Measurements from ENCODE around the gene ARL3. TPM values are rescaled to one million over a fixed set of nuclear protein-coding genes. Genes with fewer than 3 reads are reported as not detected.

ARL3 gene
- total RNA-seq, 4 donors from 2014 or later = 0.87 to 5.0 (median 2.2) TPM

DNA sequence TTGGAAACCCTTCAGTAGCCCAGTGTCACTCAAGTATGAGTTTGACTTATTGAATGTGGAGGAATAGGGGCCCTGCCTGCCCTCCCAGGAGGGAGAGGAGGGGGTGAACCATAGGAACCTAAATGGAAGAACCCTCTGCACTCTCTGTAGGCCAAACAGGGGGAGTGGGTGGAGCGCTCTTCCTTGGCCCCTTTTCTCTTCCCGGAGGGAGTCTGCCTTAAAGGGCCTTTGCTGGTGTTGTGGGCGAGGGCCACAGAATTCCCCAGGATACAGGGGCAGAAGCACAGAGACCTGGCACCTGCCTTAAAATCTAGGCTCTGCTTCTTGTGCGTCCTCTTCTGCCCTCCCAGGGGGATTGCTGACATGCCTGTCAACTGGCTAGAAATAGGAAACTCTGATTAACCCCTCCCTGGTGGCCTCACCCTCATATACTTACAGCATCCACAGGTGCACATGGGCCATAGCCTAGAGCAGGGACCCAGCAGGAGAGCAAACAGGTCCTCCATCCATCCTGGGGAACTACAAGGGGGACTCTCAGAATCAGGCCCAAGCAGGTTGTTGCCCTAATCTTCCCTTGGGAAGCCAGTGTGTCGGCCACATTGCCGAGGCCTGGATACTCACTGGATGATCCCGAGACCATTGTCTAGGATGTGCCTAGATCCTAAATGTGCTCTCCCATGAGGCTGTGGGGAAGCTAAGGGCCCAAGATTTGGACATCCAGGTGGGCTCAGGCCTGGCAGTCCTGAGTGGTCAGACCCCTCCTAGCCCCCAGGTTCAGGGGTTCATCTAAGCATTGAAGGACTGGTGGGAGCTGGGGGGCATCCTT lies 66.5 kb downstream of the ARL3 start:
- intact Hi-C loops (cut with DNase I) = no loop called here
- Histone ChIP-seq H3K4me3 (peak overlapping the region; percentile 85 to 94 (median 90)), H3K4me1 (peaks cover 57 to 75% (median 62%) of the 10 kb centered on the region in 3 donors), H3K27ac (peak overlapping the region; percentile 97 to 100 (median 99)), H3K9me3 (no peaks in the 10 kb centered on the region), H3K27me3 (no peaks in the 10 kb centered on the region), H3K36me3 (peaks cover 0 to 18% (median 5%) of the 10 kb centered on the region in 3 donors)
- DNase-seq = no peak
- WGBS, 2 donors = 51 to 80% methylated on average over 1 to 5 of the region's 7 CpGs
- TF ChIP-seq, protein P1, sequence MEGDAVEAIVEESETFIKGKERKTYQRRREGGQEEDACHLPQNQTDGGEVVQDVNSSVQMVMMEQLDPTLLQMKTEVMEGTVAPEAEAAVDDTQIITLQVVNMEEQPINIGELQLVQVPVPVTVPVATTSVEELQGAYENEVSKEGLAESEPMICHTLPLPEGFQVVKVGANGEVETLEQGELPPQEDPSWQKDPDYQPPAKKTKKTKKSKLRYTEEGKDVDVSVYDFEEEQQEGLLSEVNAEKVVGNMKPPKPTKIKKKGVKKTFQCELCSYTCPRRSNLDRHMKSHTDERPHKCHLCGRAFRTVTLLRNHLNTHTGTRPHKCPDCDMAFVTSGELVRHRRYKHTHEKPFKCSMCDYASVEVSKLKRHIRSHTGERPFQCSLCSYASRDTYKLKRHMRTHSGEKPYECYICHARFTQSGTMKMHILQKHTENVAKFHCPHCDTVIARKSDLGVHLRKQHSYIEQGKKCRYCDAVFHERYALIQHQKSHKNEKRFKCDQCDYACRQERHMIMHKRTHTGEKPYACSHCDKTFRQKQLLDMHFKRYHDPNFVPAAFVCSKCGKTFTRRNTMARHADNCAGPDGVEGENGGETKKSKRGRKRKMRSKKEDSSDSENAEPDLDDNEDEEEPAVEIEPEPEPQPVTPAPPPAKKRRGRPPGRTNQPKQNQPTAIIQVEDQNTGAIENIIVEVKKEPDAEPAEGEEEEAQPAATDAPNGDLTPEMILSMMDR (IDR thresholded peaks at IDR 0.05) = no peak
- TF ChIP-seq POLR2A (IDR thresholded peaks at IDR 0.05) = no peak

DNA sequence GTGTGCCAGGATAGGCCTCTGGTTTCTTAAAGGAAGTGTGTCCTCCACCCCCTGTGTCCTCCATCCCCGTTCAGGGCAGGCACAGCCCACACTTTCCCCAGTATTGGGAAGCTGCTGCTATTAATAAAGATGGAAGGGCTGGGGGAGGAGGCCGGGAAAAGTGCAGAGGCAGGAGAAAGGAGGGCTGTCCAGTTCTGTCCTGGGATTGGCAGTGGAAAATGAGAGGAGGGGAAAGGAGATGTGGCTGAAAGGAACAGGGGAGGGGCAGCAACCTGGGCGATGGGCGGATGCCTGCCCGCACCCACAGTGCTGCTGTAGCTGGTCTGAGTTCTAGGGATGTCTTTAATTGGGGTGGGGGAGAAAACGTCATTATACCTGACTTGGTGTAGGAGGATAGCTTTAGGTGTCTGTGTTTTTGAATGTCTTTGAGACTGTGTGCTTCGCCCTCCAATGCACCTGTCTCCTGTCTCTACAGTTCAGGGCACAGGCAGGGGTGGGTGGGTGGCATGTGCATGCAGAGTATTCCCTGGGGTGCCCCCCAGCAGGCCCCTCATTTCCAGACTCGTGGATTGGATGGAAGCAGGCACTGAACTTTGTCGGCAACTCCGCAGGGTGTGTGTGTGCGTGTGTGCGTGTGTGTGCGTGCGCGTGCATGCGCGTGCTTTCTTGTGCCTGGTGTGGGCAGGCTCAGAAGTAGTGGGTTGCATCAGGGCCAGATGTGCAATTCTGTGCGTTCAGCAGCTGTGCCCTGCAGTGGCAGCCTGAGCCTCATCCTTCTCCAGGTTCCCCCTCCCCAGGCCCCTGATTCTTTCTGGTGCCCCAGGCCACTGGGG lies 67.4 kb downstream of the ARL3 start:
- no peak for DNase-seq
- Histone ChIP-seq H3K4me1 (peaks cover 54 to 67% (median 56%) of the 10 kb centered on the region in 3 donors), H3K36me3 (peaks cover 0 to 10% (median 5%) of the 10 kb centered on the region in 3 donors), H3K4me3 (peak overlapping the region; percentile 85 to 94 (median 90)), H3K9me3 (no peaks in the 10 kb centered on the region), H3K27ac (peak overlapping the region; percentile 97 to 100 (median 99)), H3K27me3 (no peaks in the 10 kb centered on the region)
- 6 to 16% methylated on average over 8 to 12 of the region's 18 CpGs for WGBS, 2 donors
- no peak for TF ChIP-seq POLR2A (IDR thresholded peaks at IDR 0.05)
- TF ChIP-seq, protein P1 (IDR thresholded peaks at IDR 0.05) = no peak
- intact Hi-C loops (cut with DNase I) = no loop called here

DNA sequence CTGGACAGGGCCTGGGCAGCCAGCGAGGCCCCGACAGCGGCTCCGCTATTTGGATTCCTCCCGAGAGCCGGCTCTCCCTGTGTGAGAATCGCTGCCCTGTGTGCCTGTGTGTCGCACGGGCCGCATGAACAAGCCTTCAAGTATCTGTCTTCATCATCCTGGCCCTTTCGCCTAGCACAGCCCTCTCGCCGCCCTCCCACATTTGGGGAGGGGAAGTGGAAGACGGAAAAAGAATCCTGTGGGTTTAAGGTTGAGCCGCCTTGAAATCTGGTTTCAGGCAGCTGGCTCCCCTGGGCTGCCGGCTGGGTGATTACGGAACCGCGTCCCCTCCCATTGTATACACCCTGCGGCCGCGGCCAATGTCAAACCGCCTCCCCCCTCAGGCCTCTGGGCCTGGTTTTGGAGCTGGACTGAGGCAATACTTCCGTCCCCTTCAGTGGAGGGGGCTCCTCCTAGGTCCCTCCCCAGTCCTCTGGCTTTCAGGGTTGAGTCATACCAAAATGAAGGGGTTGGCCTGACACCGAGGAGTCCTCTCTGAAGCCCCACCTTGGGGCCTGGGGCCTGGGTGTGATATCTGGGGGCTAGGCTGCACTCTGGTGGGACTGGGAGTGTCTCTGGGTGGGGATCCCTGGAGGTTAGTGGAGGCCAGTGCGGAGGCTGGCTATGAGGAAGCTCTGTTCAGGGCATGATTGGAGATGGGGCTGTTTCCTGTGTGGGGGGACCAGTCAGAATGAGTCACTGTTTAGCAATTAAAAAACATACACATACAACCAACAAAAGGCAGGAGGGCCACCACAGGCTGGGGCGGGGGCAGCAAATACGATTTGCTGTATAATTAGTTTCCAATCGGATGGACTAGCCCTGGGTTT lies 68.2 kb downstream of the ARL3 start:
- Histone ChIP-seq H3K4me1 (peaks cover 48 to 65% (median 49%) of the 10 kb centered on the region in 3 donors), H3K27me3 (no peaks in the 10 kb centered on the region), H3K36me3 (peaks cover 0 to 1% (median 0%) of the 10 kb centered on the region in 3 donors), H3K27ac (peak overlapping the region; percentile 97 to 100 (median 99)), H3K4me3 (peak overlapping the region; percentile 85 to 94 (median 90)), H3K9me3 (no peaks in the 10 kb centered on the region)
- DNase-seq = peak; percentile 76
- peak in 2 of 4 donors; percentile 59 to 72 for TF ChIP-seq POLR2A (IDR thresholded peaks at IDR 0.05)
- TF ChIP-seq, protein P1 (IDR thresholded peaks at IDR 0.05) = peak in 1 of 6 experiments; percentile 7
- intact Hi-C loops (cut with DNase I) = no loop called here
- 0% methylated on average over 14 to 15 of the region's 29 CpGs for WGBS, 2 donors

DNA sequence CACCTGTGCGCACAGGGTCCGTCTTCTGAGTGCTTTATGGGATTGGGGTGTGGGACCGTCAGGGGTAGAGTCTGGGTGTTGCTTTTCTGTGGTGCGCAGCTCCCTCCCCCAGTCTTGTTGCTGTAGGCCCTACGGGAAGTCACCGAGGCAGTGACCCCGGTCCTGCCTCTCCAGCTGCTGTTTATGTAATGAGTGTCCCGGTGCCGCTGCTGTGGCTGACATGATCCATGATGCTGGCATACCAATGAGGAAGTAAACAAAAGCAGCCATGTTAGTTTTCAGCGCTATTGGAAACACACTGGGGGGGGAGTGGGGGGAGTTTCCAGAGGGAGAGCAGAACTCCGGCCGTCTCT lies 68.8 kb downstream of the ARL3 start:
- peak overlapping the region; percentile 85 to 94 (median 90) for H3K4me3 ChIP-seq
- WGBS, 2 donors = 0% methylated on average over 4 of the region's 12 CpGs; no CpG with 5 or more reads in 1 of the 2 donors
- H3K4me1 ChIP-seq = peaks cover 41 to 58% (median 43%) of the 10 kb centered on the region in 3 donors
- H3K36me3 ChIP-seq = no peaks in the 10 kb centered on the region
- H3K9me3 ChIP-seq = no peaks in the 10 kb centered on the region
- peak in 1 of 4 donors; percentile 20 for TF ChIP-seq POLR2A (IDR thresholded peaks at IDR 0.05)
- TF ChIP-seq, protein P1 (IDR thresholded peaks at IDR 0.05) = no peak
- H3K27me3 ChIP-seq = no peaks in the 10 kb centered on the region
- intact Hi-C loops (cut with DNase I) = no loop called here
- H3K27ac ChIP-seq = peak overlapping the region; percentile 97 to 100 (median 99)
- no peak for DNase-seq

Data from esophagus squamous epithelium (tissue), 5 donors.